GM21528 (cell line): ENCODE data around the gene CCL21.

ENCODE experiments used
- ATAC-seq: cut with Tn5 transposase; IDR thresholded peaks from one replicate; pipeline ENCODE4 v1.9.1; 2021; ENCODE audit warnings: mild to moderate bottlenecking, moderate library complexity; ENCODE audit not compliant: unreplicated experiment, low FRiP score

Gene CCL21

GRCh38 chr9:34709196-34709978 lies 549 bp downstream of the CCL21 start:
- no peak for ATAC-seq

DNA sequence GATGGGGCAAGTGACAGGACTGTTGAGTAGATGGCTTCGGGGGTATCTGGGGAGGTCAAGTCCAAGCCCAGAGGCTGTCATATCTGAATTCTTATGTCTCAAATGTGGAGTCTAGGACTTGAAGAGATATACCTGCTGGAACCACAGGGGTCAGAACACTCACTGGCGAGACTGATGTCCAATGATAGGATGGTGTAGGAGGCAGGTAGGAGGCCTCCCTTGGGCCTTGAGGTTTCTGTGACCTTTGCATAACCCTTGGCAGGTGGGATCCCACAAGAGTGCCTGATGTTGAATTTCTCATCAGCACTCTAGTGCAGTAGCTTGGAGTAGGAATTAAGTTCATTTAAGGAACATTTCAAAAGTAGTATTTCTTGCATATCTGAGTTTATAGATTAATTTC lies 2.8 kb downstream of the CCL21 start:
- no peak for ATAC-seq

DNA sequence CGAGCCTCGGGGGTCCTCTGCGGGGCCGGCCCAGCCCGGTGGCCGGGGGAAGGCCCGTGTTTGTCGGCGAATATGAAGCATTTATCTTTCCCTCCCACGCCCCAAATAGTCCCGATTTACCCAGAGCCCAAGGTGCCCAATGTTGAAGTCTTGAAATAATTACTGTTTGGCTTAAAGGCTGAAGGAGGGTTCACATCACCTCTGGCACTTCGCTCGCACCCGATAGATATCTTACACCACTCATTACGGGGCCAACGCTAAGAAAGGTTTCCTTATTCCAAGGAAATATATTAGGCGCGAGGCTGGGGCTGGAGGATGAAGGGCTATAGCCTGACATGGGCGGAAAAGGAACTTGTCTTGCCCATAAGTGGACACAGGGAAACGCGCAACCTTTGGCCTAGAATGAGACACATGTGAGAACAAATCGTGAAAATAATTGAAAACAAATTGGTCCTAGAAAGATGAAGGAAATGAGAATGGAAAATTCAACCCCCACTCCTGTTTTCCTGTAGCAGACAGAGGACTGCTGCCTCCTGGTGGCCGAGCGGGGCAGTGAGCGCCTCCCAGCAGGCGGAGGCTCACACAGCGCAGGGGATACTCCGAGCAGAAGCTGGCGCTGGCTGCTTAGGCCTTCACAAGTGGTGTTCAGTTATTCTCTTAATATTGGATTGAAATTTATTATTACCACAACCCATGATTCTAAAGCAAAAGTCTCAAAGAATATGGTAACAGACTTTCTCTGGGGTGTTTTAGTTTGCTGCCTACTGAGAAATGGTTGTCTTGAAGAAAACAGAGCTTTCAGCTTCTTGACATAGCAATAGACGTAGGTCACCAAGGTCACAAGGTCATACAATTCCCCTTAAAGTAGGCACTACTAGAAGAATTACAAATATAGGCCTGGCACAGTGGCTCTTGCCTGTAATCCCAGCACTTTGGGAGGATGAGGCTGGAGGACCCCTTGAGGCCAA lies 7.9 kb downstream of the CCL21 start:
- peak; percentile 72 for ATAC-seq

GRCh38 chr9:34701023-34701768 lies 8.7 kb downstream of the CCL21 start:
- no peak for ATAC-seq

GRCh38 chr9:34694811-34695210 lies 15.1 kb downstream of the CCL21 start:
- no peak for ATAC-seq

- ATAC-seq: no peak
Observed at GRCh38 chr9:34693560-34693959, 16.4 kb downstream of the CCL21 start.

- no peak for ATAC-seq
Observed at GRCh38 chr9:34691936-34692315, 18.0 kb downstream of the CCL21 start.

- ATAC-seq: no peak
Observed at GRCh38 chr9:34690983-34691935, 18.7 kb downstream of the CCL21 start, which contains the start of gene CCL19. TSS of gene CCL19 (minus strand) at chr9:34691276. CDS start at chr9:34691139, 137 bp downstream.

DNA sequence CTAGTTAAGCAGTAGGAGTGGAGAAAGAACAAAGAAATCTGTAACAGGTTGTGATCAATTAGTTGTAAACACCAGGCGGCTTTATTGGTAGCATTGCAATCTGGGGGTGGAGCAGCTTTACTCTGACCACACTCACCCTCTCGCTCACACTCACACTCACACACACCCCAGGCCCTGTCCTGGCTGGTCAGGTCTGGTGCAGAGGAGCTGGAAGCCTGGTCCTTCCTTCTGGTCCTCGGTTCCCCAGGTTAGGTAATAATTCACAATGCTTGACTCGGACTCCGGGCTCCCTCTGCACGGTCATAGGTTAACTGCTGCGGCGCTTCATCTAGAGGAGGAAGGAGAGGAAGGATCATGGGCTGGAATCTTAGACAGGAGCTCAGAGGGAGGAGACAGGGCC lies 20.4 kb downstream of the CCL21 start:
- no peak for ATAC-seq

GRCh38 chr9:34689116-34689470 lies 20.8 kb downstream of the CCL21 start:
- ATAC-seq: no peak

- ATAC-seq: no peak
Observed at GRCh38 chr9:34688329-34689115, 21.4 kb downstream of the CCL21 start.

DNA sequence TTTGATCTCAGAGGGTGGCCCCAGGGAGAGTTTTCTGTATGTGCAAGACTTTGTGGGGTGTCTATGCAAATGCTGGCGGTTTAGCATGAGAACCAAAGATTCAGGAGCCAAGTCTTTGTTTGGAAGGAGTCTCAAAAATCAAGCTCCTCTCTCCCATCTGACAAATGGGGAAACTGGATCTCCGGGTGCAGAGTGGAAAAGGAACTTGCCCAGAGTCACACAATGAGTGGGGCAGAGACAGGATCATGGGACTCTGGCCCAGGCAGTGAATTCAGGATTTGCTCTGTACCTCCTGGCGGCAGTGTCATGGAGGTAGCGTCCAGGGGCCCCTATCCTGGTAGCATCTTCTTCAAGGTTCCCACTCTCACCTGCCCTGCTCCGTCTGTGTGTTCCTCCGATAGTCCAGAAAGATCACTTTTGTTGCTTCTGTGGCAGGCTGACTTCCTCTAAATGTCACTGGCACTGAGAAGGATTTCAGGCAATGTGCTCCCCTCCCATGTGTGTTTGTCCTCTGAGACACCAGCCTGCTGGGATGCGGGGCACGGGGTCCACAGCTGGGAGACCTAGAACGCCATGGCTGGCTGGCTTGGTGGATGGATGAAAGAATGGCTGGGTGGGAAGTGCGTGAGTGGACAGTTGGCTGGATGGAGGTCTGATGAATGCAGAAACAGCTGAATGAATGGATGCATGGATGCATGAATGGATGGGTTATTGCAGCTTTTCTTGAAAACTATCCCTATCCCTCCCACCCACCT lies 22.5 kb downstream of the CCL21 start:
- ATAC-seq: no peak

- no peak for ATAC-seq
Observed at GRCh38 chr9:34686732-34687131, 23.2 kb downstream of the CCL21 start.

DNA sequence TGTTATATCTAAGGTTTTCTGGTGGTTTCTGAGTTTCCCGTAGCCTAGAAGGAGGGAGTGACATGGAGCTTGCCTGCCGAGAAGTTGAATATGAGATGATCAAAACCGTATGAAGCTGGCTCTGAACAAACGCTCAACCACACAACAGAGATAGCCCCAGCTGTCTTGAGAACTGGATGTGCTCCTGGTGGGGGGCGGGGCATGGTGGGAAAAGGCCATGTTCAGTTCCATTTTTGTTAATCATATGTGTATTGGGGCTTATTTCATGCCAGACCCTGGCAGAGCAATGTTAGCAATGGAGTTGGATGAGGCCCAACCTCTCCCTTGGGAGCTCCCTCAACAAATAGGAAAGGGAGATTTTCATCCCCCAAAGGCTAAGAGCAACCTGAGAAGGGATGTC lies 23.7 kb downstream of the CCL21 start:
- ATAC-seq: no peak

DNA sequence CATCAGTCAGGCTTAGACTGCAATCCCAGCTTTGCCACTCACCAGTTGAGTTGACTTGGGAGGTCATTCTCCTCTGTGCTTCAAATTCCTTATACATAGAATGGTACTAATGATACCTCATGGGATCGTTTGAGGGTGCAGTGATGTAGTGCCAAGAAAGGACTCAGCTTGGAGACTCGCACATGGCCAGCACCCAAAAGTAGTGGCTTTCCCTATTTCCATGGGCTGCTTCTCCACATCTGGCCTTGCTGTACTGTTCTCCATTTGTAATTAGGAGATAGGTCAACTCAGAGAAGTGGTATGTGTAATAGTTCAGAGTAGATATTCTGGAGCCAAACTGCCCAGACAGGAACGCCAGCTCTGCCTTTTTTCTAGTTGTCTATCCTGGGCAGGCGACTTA lies 24.3 kb downstream of the CCL21 start:
- ATAC-seq: no peak

GRCh38 chr9:34684816-34685215 lies 25.1 kb downstream of the CCL21 start:
- ATAC-seq: no peak

DNA sequence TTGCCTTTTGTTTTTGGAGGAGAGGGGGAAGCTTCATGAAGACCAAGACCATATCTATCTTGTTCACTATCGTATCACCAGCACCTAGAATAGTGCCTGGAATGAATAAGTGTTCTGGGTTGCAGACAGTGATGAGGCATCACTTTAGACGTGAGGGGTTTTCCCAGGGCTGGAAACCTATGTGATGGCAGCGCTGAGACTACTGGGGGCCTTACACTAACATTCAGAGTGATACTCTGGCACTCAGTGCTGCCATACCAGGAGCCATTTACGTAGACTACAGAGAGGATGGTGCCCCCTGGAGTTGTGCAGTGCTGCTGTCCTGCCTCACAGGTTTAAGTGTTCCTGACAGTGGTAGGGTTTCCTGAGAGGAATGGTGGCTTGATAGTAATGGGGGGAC lies 25.8 kb downstream of the CCL21 start:
- no peak for ATAC-seq

DNA sequence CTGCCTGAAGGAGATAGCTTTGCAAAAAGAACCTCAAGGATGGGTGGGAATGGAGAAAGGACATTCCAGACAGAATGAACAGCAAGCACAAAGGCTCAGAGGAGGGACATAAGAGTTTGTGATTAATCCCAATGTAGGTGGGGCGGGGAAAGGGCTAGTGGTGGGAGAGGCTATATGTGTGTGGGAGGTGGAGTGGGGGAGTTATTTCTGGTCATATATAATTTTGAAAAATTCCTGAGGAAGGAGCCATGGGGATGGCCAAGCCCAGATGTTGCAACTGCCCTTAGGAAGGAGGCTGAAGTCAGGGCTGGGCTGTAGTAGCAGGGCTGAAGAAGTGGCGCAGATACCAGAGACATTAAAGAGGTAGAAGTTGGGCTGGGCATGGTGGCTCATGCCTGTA lies 34.1 kb downstream of the CCL21 start:
- no peak for ATAC-seq
